HFFc6 (cell line): ENCODE data around the gene GNPTG. TPM values are rescaled to one million over a fixed set of nuclear protein-coding genes. Genes with fewer than 3 reads are reported as not detected.

ENCODE experiments used
- DNase-seq: peaks from one replicate; pipeline ENCODE4 v3.0.0-alpha.2; 2018
- H3K27ac Mint-ChIP-seq: 2 replicates; pipeline ENCODE4 v1.8.0; 2020; ENCODE audit warnings: mild to moderate bottlenecking, mixed read lengths
- H3K27me3 Mint-ChIP-seq: 2 replicates; pipeline ENCODE4 v1.8.0; 2021; ENCODE audit warnings: mild to moderate bottlenecking, moderate library complexity, mixed read lengths; ENCODE audit not compliant: insufficient read depth
- H3K36me3 Mint-ChIP-seq: 2 replicates; pipeline ENCODE4 v1.8.0; 2021; ENCODE audit warnings: low read depth, mixed read lengths
- H3K4me1 Mint-ChIP-seq: 2 replicates; pipeline ENCODE4 v1.8.0; 2020; ENCODE audit warnings: low read depth, mixed read lengths
- H3K4me3 Mint-ChIP-seq: 2 replicates; pipeline ENCODE4 v1.8.0; 2020; ENCODE audit warnings: mild to moderate bottlenecking, moderate library complexity, mixed read lengths
- H3K9me3 Mint-ChIP-seq: 2 replicates; pipeline ENCODE4 v1.8.0; 2020; ENCODE audit warnings: mild to moderate bottlenecking, mixed read lengths
- CTCF ChIP-seq: fragments of 200-600 bp; sonication (generic); IDR thresholded peaks from 2 replicates; pipeline ENCODE4 v1.5.0; 2021; ENCODE audit warnings: antibody characterized with exemption, mild to moderate bottlenecking
- total RNA-seq, 6 experiments: library from RNA; stranded (reverse); fragmentation: NEBNext Ultra II Directional; extraction: Animal tissue kit (Norgen Biotek cat#: 25700); gene quantifications; 2 replicates in 1 of 6; 3 replicates in 5 of 6; pipeline ENCODE4 v1.2.3, GENCODE V29; 2021

The GNPTG gene
- total RNA-seq, 6 experiments from 2014 or later, result 46.8 to 68.1 (median 52.6) TPM

- no peak for DNase-seq
- Mint-ChIP-seq H3K27me3 (no peaks in the 10 kb centered on the region), H3K27ac (no peak overlapping the region), H3K4me3 (no peak overlapping the region), H3K4me1 (no peaks in the 10 kb centered on the region), H3K9me3 (no peaks in the 10 kb centered on the region), H3K36me3 (no peaks in the 10 kb centered on the region)
- no peak for TF ChIP-seq CTCF
Measured at GRCh38 chr16:1401758-1402154, 50.0 kb downstream of the GNPTG start.

- no peaks in the 10 kb centered on the region for H3K9me3 Mint-ChIP-seq
- no peaks in the 10 kb centered on the region for H3K36me3 Mint-ChIP-seq
- H3K4me3 Mint-ChIP-seq, result no peak overlapping the region
- H3K27ac Mint-ChIP-seq, result no peak overlapping the region
- no peak for DNase-seq
- H3K27me3 Mint-ChIP-seq, result no peaks in the 10 kb centered on the region
- H3K4me1 Mint-ChIP-seq, result no peaks in the 10 kb centered on the region
- TF ChIP-seq CTCF, result no peak
Measured at GRCh38 chr16:1403036-1403435, 51.3 kb downstream of the GNPTG start.

- DNase-seq, result no peak
- no peak overlapping the region for H3K4me3 Mint-ChIP-seq
- H3K9me3 Mint-ChIP-seq, result no peaks in the 10 kb centered on the region
- H3K27ac Mint-ChIP-seq, result no peak overlapping the region
- TF ChIP-seq CTCF, result no peak
- H3K36me3 Mint-ChIP-seq, result no peaks in the 10 kb centered on the region
- no peaks in the 10 kb centered on the region for H3K4me1 Mint-ChIP-seq
- no peaks in the 10 kb centered on the region for H3K27me3 Mint-ChIP-seq
Measured at GRCh38 chr16:1403733-1404132, 52.0 kb downstream of the GNPTG start.

- H3K36me3 Mint-ChIP-seq, result no peaks in the 10 kb centered on the region
- DNase-seq, result no peak
- no peaks in the 10 kb centered on the region for H3K9me3 Mint-ChIP-seq
- peak overlapping the region; percentile 84 for H3K27ac Mint-ChIP-seq
- no peaks in the 10 kb centered on the region for H3K4me1 Mint-ChIP-seq
- TF ChIP-seq CTCF, result no peak
- peak overlapping the region; percentile 89 for H3K4me3 Mint-ChIP-seq
- no peaks in the 10 kb centered on the region; the same call in 1 of the 2 replicates for H3K27me3 Mint-ChIP-seq
Measured at GRCh38 chr16:1407753-1408152, 56.0 kb downstream of the GNPTG start.

- peak; percentile 82 for DNase-seq
- Mint-ChIP-seq H3K4me3 (peak overlapping the region; percentile 89), H3K36me3 (no peaks in the 10 kb centered on the region), H3K27ac (peak overlapping the region; percentile 21; the same call in 1 of the 2 replicates), H3K27me3 (no peaks in the 10 kb centered on the region; the same call in 1 of the 2 replicates), H3K4me1 (no peaks in the 10 kb centered on the region), H3K9me3 (no peaks in the 10 kb centered on the region)
- no peak for TF ChIP-seq CTCF
Measured at GRCh38 chr16:1408171-1408837, 56.6 kb downstream of the GNPTG start.
